HCT116 (cell line): ENCODE data around the gene ZNF792.

Source experiments
- CBX3 ChIP-seq: IDR thresholded peaks from 2 replicates; pipeline ENCODE4 v1.6.1; 2012; ENCODE audit warnings: low read depth
- CEBPB ChIP-seq: IDR thresholded peaks from 2 replicates; pipeline ENCODE4 v1.6.1; 2012; ENCODE audit warnings: low read depth
- POLR2A ChIP-seq: IDR thresholded peaks from 2 replicates; pipeline ENCODE4 v1.7.0; 2011; ENCODE audit warnings: borderline replicate concordance; ENCODE audit not compliant: insufficient read depth, insufficient read length; ENCODE audit errors: extremely low read depth
- POLR2AphosphoS5 ChIP-seq: IDR thresholded peaks from 2 replicates; pipeline ENCODE4 v1.6.1; 2011; ENCODE audit warnings: mild to moderate bottlenecking, low read depth, low read length, moderate library complexity
- SIN3A ChIP-seq: IDR thresholded peaks from 2 replicates; pipeline ENCODE4 v1.6.1; 2012; ENCODE audit warnings: low read depth
- SRF ChIP-seq: IDR thresholded peaks from 2 replicates; pipeline ENCODE4 v1.6.1; 2012; ENCODE audit warnings: low read depth
- ZNF274 ChIP-seq: fragments of 200-500 bp; sonication (Bioruptor generic); IDR thresholded peaks from 2 replicates; pipeline ENCODE4 v1.6.1; 2014; ENCODE audit warnings: mild to moderate bottlenecking, low read depth, low read length, inconsistent platforms
- TF ChIP-seq, protein P1 (sequence below), 3 experiments: fragments of 200-600 bp in 1 of 3; sonication (generic) in 1 of 3; IDR thresholded peaks in 2 of 3; conservative IDR thresholded peaks in 1 of 3; 2 replicates each; pipeline ENCODE4 v1.5.1; 2012 to 2017; ENCODE audit warnings: low read depth in 2 of 3, low read length in 2 of 3, antibody characterized with exemption in 1 of 3, borderline replicate concordance in 1 of 3, control low read depth in 1 of 3, mild to moderate bottlenecking in 1 of 3, mixed read lengths in 1 of 3, mixed run types in 1 of 3, moderate library complexity in 1 of 3; ENCODE audit not compliant: insufficient read depth in 1 of 3

DNA sequence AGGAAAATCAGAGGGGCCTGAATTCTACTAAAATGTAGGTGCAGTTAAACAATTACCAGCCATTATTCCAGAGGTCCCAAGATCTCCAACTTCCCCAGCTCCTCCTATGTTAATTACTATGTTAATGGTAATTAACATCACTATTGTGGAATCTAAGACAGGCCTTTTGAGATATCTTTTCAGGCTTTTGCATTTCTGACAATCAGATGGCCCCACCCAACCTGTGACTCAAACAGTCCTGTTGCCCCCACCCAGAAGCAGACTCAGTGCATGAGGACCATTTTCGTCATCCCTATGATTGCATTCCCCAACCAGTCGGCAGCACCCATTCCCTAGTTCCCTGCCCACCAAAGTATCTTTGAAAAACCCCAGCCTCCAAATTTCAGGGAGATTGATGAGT is 45.8 kb downstream of the ZNF792 start:
- TF ChIP-seq CBX3 (no peak), ZNF274 (no peak), SIN3A (no peak), POLR2A (no peak), POLR2AphosphoS5 (no peak), CEBPB (no peak), SRF (no peak)
- TF ChIP-seq, protein P1, sequence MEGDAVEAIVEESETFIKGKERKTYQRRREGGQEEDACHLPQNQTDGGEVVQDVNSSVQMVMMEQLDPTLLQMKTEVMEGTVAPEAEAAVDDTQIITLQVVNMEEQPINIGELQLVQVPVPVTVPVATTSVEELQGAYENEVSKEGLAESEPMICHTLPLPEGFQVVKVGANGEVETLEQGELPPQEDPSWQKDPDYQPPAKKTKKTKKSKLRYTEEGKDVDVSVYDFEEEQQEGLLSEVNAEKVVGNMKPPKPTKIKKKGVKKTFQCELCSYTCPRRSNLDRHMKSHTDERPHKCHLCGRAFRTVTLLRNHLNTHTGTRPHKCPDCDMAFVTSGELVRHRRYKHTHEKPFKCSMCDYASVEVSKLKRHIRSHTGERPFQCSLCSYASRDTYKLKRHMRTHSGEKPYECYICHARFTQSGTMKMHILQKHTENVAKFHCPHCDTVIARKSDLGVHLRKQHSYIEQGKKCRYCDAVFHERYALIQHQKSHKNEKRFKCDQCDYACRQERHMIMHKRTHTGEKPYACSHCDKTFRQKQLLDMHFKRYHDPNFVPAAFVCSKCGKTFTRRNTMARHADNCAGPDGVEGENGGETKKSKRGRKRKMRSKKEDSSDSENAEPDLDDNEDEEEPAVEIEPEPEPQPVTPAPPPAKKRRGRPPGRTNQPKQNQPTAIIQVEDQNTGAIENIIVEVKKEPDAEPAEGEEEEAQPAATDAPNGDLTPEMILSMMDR (IDR thresholded peaks at IDR 0.05 in 2 of 3, conservative IDR thresholded peaks at IDR 0.05 in 1 of 3; ENCODE audit: borderline replicate concordance in 1 of 3, insufficient read depth in 1 of 3, low read depth in 2 of 3, low read length in 2 of 3), result no peak
